ENCODE data around the gene KIF18B. TPM values are rescaled to one million over a fixed set of nuclear protein-coding genes. Genes with fewer than 3 reads are reported as not detected.
A peak's percentile ranks its signal among the peaks of the same experiment; 100 is the strongest.

KIF18B gene
- total RNA-seq, 3 donors from 2014 or later (not counting 1 experiment from before 2014, with no cell fraction given) = 0.53 to 1.3 (median 1.1) TPM

GRCh38 chr17:44968225-44969143, 20.9 kb upstream of the KIF18B start, which contains the start of gene C1QL1:
C1QL1 (minus strand) TSS chr17:44968303; CDS start chr17:44968048, 255 bp downstream.
- H3K9me3 Mint-ChIP-seq = no peaks in the 10 kb centered on the region
- Histone ChIP-seq H3K27ac (ENCODE audit: low read length) (no peak within 1 kb of the TSS), H3K4me1 (ENCODE audit: control insufficient read depth, insufficient read depth, low read length) (peaks cover 31% of the 10 kb centered on the region), H3K36me3 (ENCODE audit: control insufficient read depth, insufficient read depth, low read length) (no peaks in the 10 kb centered on the region), H3K27me3 (ENCODE audit: control insufficient read depth, insufficient read depth, low read length) (peaks cover 38% of the 10 kb centered on the region), H3K4me3 (ENCODE audit: low read length) (peak within 1 kb of the TSS; percentile 15), H3K9me3 (ENCODE audit: control insufficient read depth, insufficient read depth, low read length) (peaks cover 5% of the 10 kb centered on the region)
- H3K4me3 Mint-ChIP-seq = peak within 1 kb of the TSS; percentile 76
- DNase-seq (peak; percentile 74 to 90), ATAC-seq (peak; percentile 95 to 98 (median 97))
- intact Hi-C loops (cut with micrococcal nuclease) = no loop called here
- WGBS (ENCODE audit: insufficient coverage) = 3% methylated on average over 81 of the region's 81 CpGs
- peaks cover 41 to 55% of the 10 kb centered on the region in 2 donors for H3K27me3 Mint-ChIP-seq (ENCODE audit: low read depth in 2 of 2)
- no peaks in the 10 kb centered on the region for H3K36me3 Mint-ChIP-seq
- peak within 1 kb of the TSS in 1 of 2 donors; percentile 38 for H3K27ac Mint-ChIP-seq
- no peak for TF ChIP-seq CTCF (IDR thresholded peaks at IDR 0.05)
- H3K4me1 Mint-ChIP-seq = peaks cover 18 to 41% of the 10 kb centered on the region in 2 donors

GRCh38 chr17:44967907-44968224, 20.3 kb upstream of the KIF18B start:
- H3K9me3 Mint-ChIP-seq = no peaks in the 10 kb centered on the region
- Histone ChIP-seq H3K36me3 (ENCODE audit: control insufficient read depth, insufficient read depth, low read length) (no peaks in the 10 kb centered on the region), H3K4me3 (ENCODE audit: low read length) (no peak overlapping the region), H3K27me3 (ENCODE audit: control insufficient read depth, insufficient read depth, low read length) (peaks cover 38% of the 10 kb centered on the region), H3K4me1 (ENCODE audit: control insufficient read depth, insufficient read depth, low read length) (peaks cover 31% of the 10 kb centered on the region), H3K9me3 (ENCODE audit: control insufficient read depth, insufficient read depth, low read length) (peaks cover 5% of the 10 kb centered on the region), H3K27ac (ENCODE audit: low read length) (no peak overlapping the region)
- peaks cover 39 to 56% of the 10 kb centered on the region in 2 donors for H3K27me3 Mint-ChIP-seq (ENCODE audit: low read depth in 2 of 2)
- H3K27ac Mint-ChIP-seq = no peak overlapping the region
- peaks cover 18 to 41% of the 10 kb centered on the region in 2 donors for H3K4me1 Mint-ChIP-seq
- intact Hi-C loops (cut with micrococcal nuclease) = no loop called here
- DNase-seq (no peak), ATAC-seq (peak; percentile 5 to 14 (median 13))
- WGBS (ENCODE audit: insufficient coverage) = 3% methylated on average over 47 of the region's 47 CpGs
- no peak for TF ChIP-seq CTCF (IDR thresholded peaks at IDR 0.05)
- H3K4me3 Mint-ChIP-seq = no peak overlapping the region
- no peaks in the 10 kb centered on the region for H3K36me3 Mint-ChIP-seq

- DNase-seq (peak in 1 of 2 donors; percentile 31), ATAC-seq (peak in 2 of 3 donors; percentile 4 to 6)
- H3K36me3 Mint-ChIP-seq = no peaks in the 10 kb centered on the region
- 8% methylated on average over 76 of the region's 76 CpGs for WGBS (ENCODE audit: insufficient coverage)
- Histone ChIP-seq H3K27ac (ENCODE audit: low read length) (no peak overlapping the region), H3K4me3 (ENCODE audit: low read length) (no peak overlapping the region), H3K27me3 (ENCODE audit: control insufficient read depth, insufficient read depth, low read length) (peaks cover 38% of the 10 kb centered on the region), H3K9me3 (ENCODE audit: control insufficient read depth, insufficient read depth, low read length) (peaks cover 5% of the 10 kb centered on the region), H3K4me1 (ENCODE audit: control insufficient read depth, insufficient read depth, low read length) (peaks cover 31% of the 10 kb centered on the region), H3K36me3 (ENCODE audit: control insufficient read depth, insufficient read depth, low read length) (no peaks in the 10 kb centered on the region)
- TF ChIP-seq CTCF (IDR thresholded peaks at IDR 0.05) = no peak
- intact Hi-C loops (cut with micrococcal nuclease) = no loop called here
- H3K27ac Mint-ChIP-seq = peak overlapping the region in 1 of 2 donors; percentile 38
- H3K27me3 Mint-ChIP-seq (ENCODE audit: low read depth in 2 of 2) = peaks cover 36 to 56% of the 10 kb centered on the region in 2 donors
- peaks cover 18 to 41% of the 10 kb centered on the region in 2 donors for H3K4me1 Mint-ChIP-seq
- H3K9me3 Mint-ChIP-seq = no peaks in the 10 kb centered on the region
- H3K4me3 Mint-ChIP-seq = peak overlapping the region; percentile 28
These were observed 19.7 kb upstream of the KIF18B start for GRCh38 chr17:44967026-44967906.

Data from natural killer cell (primary cell).